RWPE2 (cell line): Measurements from ENCODE around the gene CCDC61.

ENCODE experiments used
- ATAC-seq: fragments of 200-7000 bp; cut with Tn5 transposase; 3 replicates; pipeline ENCODE4 v1.9.1; 2021; ENCODE audit warnings: low read depth
- DNase-seq: peaks from one replicate; pipeline ENCODE4 v3.0.0-alpha.2; 2020; ENCODE audit warnings: low spot score
- H3K27ac ChIP-seq: fragments of 450-650 bp; 2 replicates; pipeline ENCODE4 v1.5.1; 2017; ENCODE audit warnings: mild to moderate bottlenecking; ENCODE audit not compliant: poor library complexity, severe bottlenecking
- H3K27me3 ChIP-seq: fragments of 250-450 bp; sonication (Bioruptor Pico); 2 replicates; pipeline ENCODE4 v1.5.1; 2021; ENCODE audit warnings: mild to moderate bottlenecking, moderate library complexity; ENCODE audit not compliant: insufficient read depth, poor library complexity, severe bottlenecking
- H3K36me3 ChIP-seq: fragments of 250-450 bp; sonication (Bioruptor Pico); 2 replicates; pipeline ENCODE4 v1.5.1; 2020; ENCODE audit warnings: low read depth, mild to moderate bottlenecking, moderate library complexity
- H3K4me1 ChIP-seq: fragments of 250-450 bp; sonication (Bioruptor Pico); 2 replicates; pipeline ENCODE4 v1.5.1; 2021; ENCODE audit warnings: mild to moderate bottlenecking, moderate library complexity; ENCODE audit not compliant: insufficient read depth, poor library complexity, severe bottlenecking
- H3K4me3 ChIP-seq: fragments of 250-450 bp; sonication (Bioruptor Pico); 2 replicates; pipeline ENCODE4 v1.5.1; 2021; ENCODE audit warnings: mild to moderate bottlenecking, moderate library complexity; ENCODE audit not compliant: severe bottlenecking
- H3K9me3 ChIP-seq: fragments of 250-450 bp; sonication (Bioruptor Pico); 2 replicates; pipeline ENCODE4 v1.5.1; 2021; ENCODE audit warnings: mild to moderate bottlenecking, moderate library complexity; ENCODE audit not compliant: severe bottlenecking
- TF ChIP-seq, protein P1 (sequence below): fragments of 450-650 bp; IDR thresholded peaks from one replicate; pipeline ENCODE4 v1.5.1; 2017; ENCODE audit warnings: mild to moderate bottlenecking, moderate library complexity; ENCODE audit not compliant: poor library complexity, severe bottlenecking

Gene CCDC61

DNA sequence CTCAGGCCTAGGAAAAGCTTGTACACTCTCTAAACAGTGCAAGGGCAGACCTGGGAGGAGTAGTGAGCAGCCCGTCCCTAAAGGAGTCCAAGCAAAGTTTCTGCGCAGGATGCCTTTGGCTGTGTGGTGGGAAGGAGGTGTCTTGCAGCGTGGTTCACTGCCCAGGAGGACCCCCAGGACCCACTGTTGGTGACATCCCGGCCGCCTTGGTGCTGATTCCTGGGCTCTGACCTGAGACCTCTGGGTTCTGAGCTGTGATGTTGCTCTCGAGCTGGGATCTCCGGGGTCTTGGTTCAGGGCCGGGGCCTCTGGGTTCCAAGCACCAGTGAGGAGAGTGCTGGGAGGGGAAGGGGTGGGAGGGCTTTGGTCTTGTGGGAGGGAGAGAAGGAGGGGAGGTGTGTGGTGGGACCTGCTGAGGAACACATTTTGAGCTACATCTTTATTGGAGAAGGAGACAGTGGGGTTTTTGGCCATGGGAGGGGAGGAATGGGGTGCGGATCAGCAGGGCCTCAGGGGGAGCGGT, 23.5 kb downstream of the CCDC61 start:
- Histone ChIP-seq H3K4me1 (peaks cover 5% of the 10 kb centered on the region), H3K27ac (no peak overlapping the region), H3K4me3 (no peak overlapping the region), H3K9me3 (no peaks in the 10 kb centered on the region), H3K36me3 (no peaks in the 10 kb centered on the region), H3K27me3 (peaks cover 5% of the 10 kb centered on the region)
- DNase-seq (no peak), ATAC-seq (no peak)
- TF ChIP-seq, protein P1, sequence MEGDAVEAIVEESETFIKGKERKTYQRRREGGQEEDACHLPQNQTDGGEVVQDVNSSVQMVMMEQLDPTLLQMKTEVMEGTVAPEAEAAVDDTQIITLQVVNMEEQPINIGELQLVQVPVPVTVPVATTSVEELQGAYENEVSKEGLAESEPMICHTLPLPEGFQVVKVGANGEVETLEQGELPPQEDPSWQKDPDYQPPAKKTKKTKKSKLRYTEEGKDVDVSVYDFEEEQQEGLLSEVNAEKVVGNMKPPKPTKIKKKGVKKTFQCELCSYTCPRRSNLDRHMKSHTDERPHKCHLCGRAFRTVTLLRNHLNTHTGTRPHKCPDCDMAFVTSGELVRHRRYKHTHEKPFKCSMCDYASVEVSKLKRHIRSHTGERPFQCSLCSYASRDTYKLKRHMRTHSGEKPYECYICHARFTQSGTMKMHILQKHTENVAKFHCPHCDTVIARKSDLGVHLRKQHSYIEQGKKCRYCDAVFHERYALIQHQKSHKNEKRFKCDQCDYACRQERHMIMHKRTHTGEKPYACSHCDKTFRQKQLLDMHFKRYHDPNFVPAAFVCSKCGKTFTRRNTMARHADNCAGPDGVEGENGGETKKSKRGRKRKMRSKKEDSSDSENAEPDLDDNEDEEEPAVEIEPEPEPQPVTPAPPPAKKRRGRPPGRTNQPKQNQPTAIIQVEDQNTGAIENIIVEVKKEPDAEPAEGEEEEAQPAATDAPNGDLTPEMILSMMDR: no peak

DNA sequence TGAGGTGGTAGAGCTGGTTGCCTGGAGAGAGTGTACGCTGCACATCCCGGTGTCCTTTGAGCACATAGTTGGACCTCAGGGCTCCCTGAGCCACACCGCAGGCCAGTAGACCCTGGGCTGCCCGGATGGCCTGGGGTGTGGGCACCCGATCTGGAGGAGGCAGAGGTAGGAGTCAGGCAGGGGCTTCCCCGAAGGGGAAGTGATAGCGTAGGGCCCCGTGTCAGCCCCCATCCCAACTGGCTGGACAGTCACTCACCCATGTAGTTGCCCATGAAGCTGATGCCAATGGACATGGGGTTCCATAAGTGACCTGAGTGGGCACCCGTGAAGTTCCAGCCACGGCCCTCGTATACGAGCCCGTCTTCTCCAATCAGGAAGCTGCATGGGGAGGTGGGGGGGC, 24.0 kb downstream of the CCDC61 start:
- TF ChIP-seq, protein P1: no peak
- H3K4me3 ChIP-seq: no peak overlapping the region
- peaks cover 5% of the 10 kb centered on the region for H3K4me1 ChIP-seq
- ATAC-seq (no peak), DNase-seq (no peak)
- H3K36me3 ChIP-seq: no peaks in the 10 kb centered on the region
- no peak overlapping the region for H3K27ac ChIP-seq
- no peaks in the 10 kb centered on the region for H3K9me3 ChIP-seq
- peaks cover 5% of the 10 kb centered on the region for H3K27me3 ChIP-seq

DNA sequence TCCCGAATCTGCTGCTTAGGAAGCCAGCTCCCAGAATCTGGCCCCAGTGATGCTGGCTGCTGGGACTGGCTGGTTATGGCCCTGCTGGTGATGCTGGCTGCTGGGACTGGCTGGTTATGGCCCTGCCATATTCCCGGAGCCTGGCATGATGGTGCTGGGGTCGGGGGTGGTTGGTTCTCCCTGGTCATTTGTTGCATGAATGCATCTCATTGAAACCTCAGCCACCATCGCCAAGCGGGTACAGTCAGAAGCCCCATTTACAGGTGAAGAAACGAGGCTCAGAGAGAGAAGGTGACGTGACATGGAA, 25.5 kb downstream of the CCDC61 start:
- DNase-seq (no peak), ATAC-seq (no peak)

DNA sequence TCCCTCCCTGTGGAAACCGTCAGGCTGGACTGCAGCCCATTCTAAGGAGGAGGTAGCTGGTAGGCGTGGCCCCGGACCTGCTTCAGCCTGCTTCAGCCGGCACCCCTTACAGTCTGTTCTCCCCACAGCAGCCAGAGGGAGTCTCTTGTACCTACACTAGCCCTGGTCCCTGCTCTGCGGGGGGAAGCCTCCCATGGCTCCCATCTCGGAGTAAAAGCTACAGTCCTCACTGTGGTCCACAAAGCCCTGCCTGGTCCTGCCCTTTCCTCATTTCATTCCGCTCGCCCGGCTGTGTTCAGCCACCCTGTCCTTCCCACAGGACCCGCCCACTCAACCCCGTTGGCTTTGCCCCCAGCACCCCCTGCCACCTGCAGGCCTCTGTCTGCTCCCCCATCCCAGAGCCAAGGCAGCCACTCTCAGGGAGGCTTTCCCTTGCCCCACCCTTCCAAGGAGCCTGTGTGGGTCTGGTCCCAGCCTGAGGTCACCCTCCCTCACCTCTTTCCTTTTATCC, 26.3 kb downstream of the CCDC61 start:
- peaks cover 5% of the 10 kb centered on the region for H3K4me1 ChIP-seq
- no peaks in the 10 kb centered on the region for H3K27me3 ChIP-seq
- no peak overlapping the region for H3K27ac ChIP-seq
- ATAC-seq: peak; percentile 56
- TF ChIP-seq, protein P1: no peak
- no peaks in the 10 kb centered on the region for H3K9me3 ChIP-seq
- no peak for DNase-seq
- H3K36me3 ChIP-seq: no peaks in the 10 kb centered on the region
- H3K4me3 ChIP-seq: no peak overlapping the region

More for the DNA sequence above, 25.5 kb downstream of the CCDC61 start:
- no peak overlapping the region for H3K27ac ChIP-seq
- peaks cover 5% of the 10 kb centered on the region for H3K4me1 ChIP-seq
- no peaks in the 10 kb centered on the region for H3K36me3 ChIP-seq
- TF ChIP-seq, protein P1: no peak
- no peak overlapping the region for H3K4me3 ChIP-seq
- peaks cover under 1% of the 10 kb centered on the region for H3K27me3 ChIP-seq
- H3K9me3 ChIP-seq: no peaks in the 10 kb centered on the region

DNA sequence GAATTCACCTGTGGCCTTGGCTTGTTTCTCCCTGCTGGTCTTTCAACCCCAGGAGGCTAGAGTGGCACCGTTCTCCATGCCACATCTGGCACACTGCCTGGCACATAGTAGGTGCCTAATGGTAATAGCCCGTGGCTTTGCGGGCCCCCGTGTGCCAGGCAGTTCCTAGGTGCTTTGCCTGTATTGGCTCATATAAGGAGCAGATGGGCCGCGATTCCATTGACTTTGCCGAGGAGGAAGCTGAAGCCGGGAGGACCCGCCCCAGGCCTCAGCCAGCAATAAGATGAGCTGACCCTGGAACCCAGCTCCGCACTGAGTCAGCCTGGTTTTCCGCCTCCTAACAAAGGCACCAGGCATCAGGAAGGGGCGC, 26.8 kb downstream of the CCDC61 start:
- Histone ChIP-seq H3K27me3 (no peaks in the 10 kb centered on the region), H3K27ac (no peak overlapping the region), H3K36me3 (no peaks in the 10 kb centered on the region), H3K4me3 (no peak overlapping the region), H3K4me1 (peaks cover 5% of the 10 kb centered on the region), H3K9me3 (no peaks in the 10 kb centered on the region)
- ATAC-seq (no peak), DNase-seq (no peak)
- TF ChIP-seq, protein P1: no peak
